Bronchial epithelial cell (primary cell): ENCODE measurements around the gene LCE7A. TPM values are rescaled to one million over a fixed set of nuclear protein-coding genes. Genes with fewer than 3 reads are reported as not detected.

ENCODE experiments used
- DNase-seq: peaks from one replicate; pipeline ENCODE4 v3.0.0-alpha.2; 2010; ENCODE audit warnings: low read depth
- FAIRE-seq: peaks from 2 replicates; lab custom pipeline; 2011; peaks lifted over from hg19 to GRCh38; lab: Jason Lieb, UNC
- H3K27me3 ChIP-seq: 2 replicates; pipeline ENCODE4 v1.5.1; 2011; ENCODE audit warnings: low read length; ENCODE audit not compliant: control insufficient read depth, insufficient read depth
- H3K36me3 ChIP-seq: 2 replicates; pipeline ENCODE4 v1.5.1; 2011; ENCODE audit warnings: low read length; ENCODE audit not compliant: control insufficient read depth, insufficient read depth
- H3K4me3 ChIP-seq: 2 replicates; pipeline ENCODE4 v1.5.1; 2011; ENCODE audit warnings: mild to moderate bottlenecking, low read depth, low read length, control low read depth
- total RNA-seq: library from RNA; depleted of rRNA; stranded (reverse); fragments of >200 nt; gene quantifications from 2 replicates; pipeline ENCODE4 v1.2.1, GENCODE V29; 2014
- TF ChIP-seq, protein P1 (sequence below): IDR thresholded peaks from 2 replicates; pipeline ENCODE4 v1.5.1; 2011; ENCODE audit warnings: mild to moderate bottlenecking, moderate library complexity, low read length, control low read depth, inconsistent platforms; ENCODE audit not compliant: insufficient read depth, severe bottlenecking

LCE7A gene
- total RNA-seq, 1 donor from 2014 or later, result not detected

DNA sequence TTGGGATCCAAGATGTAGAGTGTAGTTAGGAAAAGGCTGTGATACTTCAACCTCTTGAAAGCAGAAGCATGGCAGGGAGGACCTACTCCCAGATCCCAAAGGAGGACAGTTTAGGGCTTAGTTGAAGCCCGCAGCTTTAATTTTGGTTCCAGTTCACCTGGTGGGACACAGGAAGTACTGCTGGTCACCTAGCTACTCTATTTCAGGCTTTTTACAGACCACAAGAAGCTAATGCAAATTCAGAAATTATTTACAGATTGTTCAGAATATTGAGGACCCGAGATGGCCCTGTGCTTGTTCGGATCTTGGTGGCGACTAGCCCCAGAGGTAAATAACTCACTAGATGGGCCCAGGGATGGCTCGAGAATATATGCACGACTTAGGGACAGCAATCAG is 11.9 kb downstream of the LCE7A start:
- DNase-seq, result no peak
- no peaks in the 10 kb centered on the region for H3K36me3 ChIP-seq
- H3K4me3 ChIP-seq, result no peak overlapping the region
- no peak for FAIRE-seq
- TF ChIP-seq, protein P1, sequence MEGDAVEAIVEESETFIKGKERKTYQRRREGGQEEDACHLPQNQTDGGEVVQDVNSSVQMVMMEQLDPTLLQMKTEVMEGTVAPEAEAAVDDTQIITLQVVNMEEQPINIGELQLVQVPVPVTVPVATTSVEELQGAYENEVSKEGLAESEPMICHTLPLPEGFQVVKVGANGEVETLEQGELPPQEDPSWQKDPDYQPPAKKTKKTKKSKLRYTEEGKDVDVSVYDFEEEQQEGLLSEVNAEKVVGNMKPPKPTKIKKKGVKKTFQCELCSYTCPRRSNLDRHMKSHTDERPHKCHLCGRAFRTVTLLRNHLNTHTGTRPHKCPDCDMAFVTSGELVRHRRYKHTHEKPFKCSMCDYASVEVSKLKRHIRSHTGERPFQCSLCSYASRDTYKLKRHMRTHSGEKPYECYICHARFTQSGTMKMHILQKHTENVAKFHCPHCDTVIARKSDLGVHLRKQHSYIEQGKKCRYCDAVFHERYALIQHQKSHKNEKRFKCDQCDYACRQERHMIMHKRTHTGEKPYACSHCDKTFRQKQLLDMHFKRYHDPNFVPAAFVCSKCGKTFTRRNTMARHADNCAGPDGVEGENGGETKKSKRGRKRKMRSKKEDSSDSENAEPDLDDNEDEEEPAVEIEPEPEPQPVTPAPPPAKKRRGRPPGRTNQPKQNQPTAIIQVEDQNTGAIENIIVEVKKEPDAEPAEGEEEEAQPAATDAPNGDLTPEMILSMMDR, result no peak
- no peaks in the 10 kb centered on the region for H3K27me3 ChIP-seq

DNA sequence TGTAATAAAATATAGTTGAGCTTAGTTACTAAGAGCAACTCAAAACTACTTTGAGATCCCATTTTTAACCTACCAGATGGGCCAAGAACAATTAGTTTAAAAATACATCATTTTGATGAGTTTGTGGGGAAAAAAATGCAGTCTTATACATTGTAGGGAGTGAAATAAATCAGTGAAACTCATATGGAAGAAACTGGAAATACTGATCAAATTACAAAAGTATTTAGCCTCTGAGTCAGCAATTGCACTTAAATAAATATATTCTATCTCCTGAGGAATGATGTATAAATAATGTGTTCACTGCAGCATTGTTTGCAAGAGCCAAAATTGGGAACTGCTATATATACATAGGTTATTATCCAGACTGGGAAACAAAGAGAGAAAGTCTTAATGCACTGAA is 13.7 kb downstream of the LCE7A start:
- TF ChIP-seq, protein P1, result no peak
- FAIRE-seq (no peak), DNase-seq (peak; percentile 73)
- H3K27me3 ChIP-seq, result no peaks in the 10 kb centered on the region
- no peak overlapping the region for H3K4me3 ChIP-seq
- H3K36me3 ChIP-seq, result no peaks in the 10 kb centered on the region

DNA sequence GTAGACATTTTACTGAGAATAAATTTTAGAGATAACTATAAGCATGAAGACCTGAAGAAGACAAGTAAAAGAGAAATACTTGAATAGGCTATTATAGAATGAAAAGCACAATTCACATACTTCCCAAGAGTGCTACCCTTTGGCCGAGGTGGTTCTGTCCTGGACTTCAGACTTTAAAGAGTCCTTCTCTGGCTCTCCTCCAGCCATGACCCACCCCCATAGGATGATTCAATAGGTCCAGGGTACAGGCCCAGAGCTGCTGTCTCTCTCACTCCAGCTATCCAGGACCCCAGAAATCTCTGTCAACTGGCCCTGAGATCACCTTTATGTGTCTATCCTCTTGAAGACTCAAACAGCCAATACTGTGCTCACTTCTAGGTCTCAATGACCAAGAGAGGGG is 17.0 kb downstream of the LCE7A start:
- no peak for DNase-seq
- TF ChIP-seq, protein P1, result no peak
- no peak for FAIRE-seq
- Histone ChIP-seq H3K4me3 (no peak overlapping the region), H3K36me3 (no peaks in the 10 kb centered on the region), H3K27me3 (no peaks in the 10 kb centered on the region)

DNA sequence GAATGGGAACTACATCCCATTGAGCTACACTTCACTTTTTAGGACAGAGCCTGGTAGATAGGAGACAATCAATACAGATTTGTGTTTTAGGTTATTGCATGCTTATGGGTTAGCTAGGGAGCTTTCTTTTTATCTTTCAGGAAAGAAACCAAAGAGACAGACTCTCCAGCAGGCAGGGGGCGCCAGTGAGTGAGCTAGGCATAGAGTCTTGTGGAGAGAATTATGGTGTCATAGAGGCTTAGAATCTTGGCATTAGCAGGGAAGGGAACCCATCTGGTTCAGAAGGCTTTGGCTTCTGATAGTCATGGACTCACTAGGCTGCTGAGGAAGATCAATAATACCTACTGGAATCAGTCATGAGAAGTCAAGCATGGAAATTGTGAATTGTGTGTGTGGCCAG is 18.2 kb downstream of the LCE7A start, which contains the start of gene SMCP:
Gene SMCP, plus strand, starts transcription at position 281 of the 400 bp plus-strand sequence. CDS start 6,101 bp downstream, outside the sequence.
- TF ChIP-seq, protein P1, result peak; percentile 40
- Histone ChIP-seq H3K27me3 (no peaks in the 10 kb centered on the region), H3K4me3 (no peak within 1 kb of the TSS), H3K36me3 (no peaks in the 10 kb centered on the region)
- DNase-seq, result no peak
- no peak for FAIRE-seq

DNA sequence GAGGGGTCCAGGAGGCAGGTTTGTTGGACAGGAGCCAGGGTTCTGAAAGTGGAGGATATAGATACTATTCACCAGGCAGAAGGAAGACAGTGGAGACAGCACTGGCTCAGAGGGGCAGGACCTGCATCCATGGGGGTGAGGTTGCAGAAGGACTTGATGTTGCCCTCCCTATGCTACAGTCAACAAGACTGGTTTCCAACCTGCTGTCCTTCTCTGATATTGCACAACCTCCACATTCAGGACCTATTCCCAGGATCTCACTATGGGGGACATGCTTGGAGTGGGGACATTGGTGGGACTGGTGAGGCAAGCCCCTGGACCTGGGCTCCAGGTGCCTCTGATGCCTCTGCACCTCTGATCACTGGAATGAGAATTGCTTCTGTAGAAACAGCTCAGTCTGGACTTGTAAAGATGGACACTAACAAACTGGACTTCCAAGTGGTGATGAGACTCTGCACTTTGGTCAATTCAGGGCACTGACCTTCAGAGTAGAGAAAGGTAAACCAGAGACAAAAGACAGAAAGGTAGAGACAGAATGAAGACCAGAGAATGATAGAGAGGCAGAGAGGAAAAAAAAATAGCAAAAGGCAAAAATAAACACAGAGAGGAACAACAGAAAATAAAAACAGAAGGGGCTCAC is 19.9 kb downstream of the LCE7A start:
- FAIRE-seq, result peak; percentile 62
- Histone ChIP-seq H3K36me3 (no peaks in the 10 kb centered on the region), H3K27me3 (no peaks in the 10 kb centered on the region), H3K4me3 (no peak overlapping the region)
- no peak for DNase-seq
- TF ChIP-seq, protein P1, result no peak

DNA sequence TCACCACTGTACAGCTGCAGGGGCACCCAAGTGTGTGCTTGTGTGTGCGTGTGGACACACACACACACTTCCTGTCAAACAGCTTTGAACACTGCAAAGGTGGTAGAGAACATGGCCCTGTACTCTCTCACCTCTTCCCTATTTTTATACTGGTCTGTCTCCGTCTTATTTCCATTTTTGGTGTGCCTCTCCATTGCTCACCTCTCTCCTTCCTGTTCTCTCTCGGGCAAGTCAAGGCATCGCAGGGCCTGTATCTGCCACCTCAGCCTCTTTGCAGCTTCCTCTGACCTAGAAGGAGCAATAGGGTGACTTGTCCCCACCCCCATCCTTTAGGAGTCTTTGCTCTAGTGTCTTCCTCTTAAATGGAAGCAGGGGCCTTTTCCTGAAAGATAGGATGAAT is 20.5 kb downstream of the LCE7A start:
- Histone ChIP-seq H3K4me3 (no peak overlapping the region), H3K36me3 (no peaks in the 10 kb centered on the region), H3K27me3 (no peaks in the 10 kb centered on the region)
- FAIRE-seq, result peak; percentile 79
- DNase-seq, result peak; percentile 95
- TF ChIP-seq, protein P1, result no peak
